Left colon (tissue), 2 donors: ENCODE measurements around the gene CLEC2B. TPM values are rescaled to one million over a fixed set of nuclear protein-coding genes. Genes with fewer than 3 reads are reported as not detected.
"Not testable (repeated sequence)": the region's sequence is repeated elsewhere in the genome, so short reads cannot be mapped to it uniquely, and the experiment has no call there.

Experiments used
- ATAC-seq: fragments of 200-7000 bp; cut with Tn5 transposase; one replicate; pipeline ENCODE4 v1.9.1; 2020; ENCODE audit warnings: mild to moderate bottlenecking, moderate library complexity
- DNase-seq, 2 donors: peaks; one replicate each; pipeline ENCODE4 v3.0.0-alpha.2; 2020
- intact Hi-C, 2 donors: fragments of 100-400 bp; cut with DNase I in 1 of 2; cut with micrococcal nuclease in 1 of 2; formaldehyde crosslinking; loops; one replicate each; pipeline versions ENCODE4 v1.11.2 to v1.14.0; 2022; cut with DNase I, micrococcal nuclease
- long read RNA-seq: library from polyadenylated mRNA; unstranded; transcript quantifications from one replicate; pipeline ENCODE4 v2.0.0, GENCODE V29; 2021
- total RNA-seq, 2 donors: library from RNA; stranded (reverse); fragmentation: NEBNext Ultra II Directional; extraction: Animal tissue kit (Norgen Biotek cat#: 25700); gene quantifications; one replicate each; pipeline ENCODE4 v1.2.1, GENCODE V29; 2021
- donor health status: DM: no; HTN: no; CAD: no.
- donor health status: DM: yes; HTN: yes; CAD: no.

Gene CLEC2B
- total RNA-seq = 1 to 10 TPM; 1.6 to 4.8 TPM
- long read RNA-seq, partial matches to known transcripts = 0 of 1 reads
- long read RNA-seq, other reads (novel, unspliced or antisense) = 0 of 1 reads

- peak; percentile 80 for ATAC-seq
- no peak for DNase-seq
- intact Hi-C loops = no loop called here
These were observed at the start of gene CLEC2B for GRCh38 chr12:9869307-9870161. Gene CLEC2B (minus strand): TSS chr12:9869354.

- DNase-seq = no peak
- ATAC-seq = no peak
- intact Hi-C loops = no loop called here
These were observed 42.6 kb upstream of the CLEC2B start for GRCh38 chr12:9911708-9912107.

GRCh38 chr12:9910716-9911421 is 41.7 kb upstream of the CLEC2B start:
- intact Hi-C loops = no loop called here
- ATAC-seq = no peak
- no peak for DNase-seq

GRCh38 chr12:9909724-9910123 is 40.6 kb upstream of the CLEC2B start:
- intact Hi-C loops = no loop called here
- ATAC-seq (no peak), DNase-seq (no peak)

GRCh38 chr12:9908350-9908749 is 39.2 kb upstream of the CLEC2B start:
- no peak for ATAC-seq
- no peak for DNase-seq
- intact Hi-C loops = no loop called here

- intact Hi-C loops = no loop called here
- DNase-seq = no peak
- no peak for ATAC-seq
These were observed 38.6 kb upstream of the CLEC2B start for GRCh38 chr12:9907769-9908168.

- ATAC-seq = no peak
- intact Hi-C loops = no loop called here
- no peak for DNase-seq
These were observed 37.7 kb upstream of the CLEC2B start for GRCh38 chr12:9906873-9907272.

- DNase-seq = no peak
- ATAC-seq = no peak
- intact Hi-C loops = no loop called here
These were observed 33.5 kb upstream of the CLEC2B start for GRCh38 chr12:9902539-9903228.

GRCh38 chr12:9900930-9901329 is 31.8 kb upstream of the CLEC2B start:
- ATAC-seq (no peak), DNase-seq (no peak)
- intact Hi-C loops = no loop called here

- intact Hi-C loops = no loop called here
- no peak for DNase-seq
- no peak for ATAC-seq
These were observed 30.1 kb upstream of the CLEC2B start for GRCh38 chr12:9899209-9899608.

GRCh38 chr12:9897535-9897934 is 28.4 kb upstream of the CLEC2B start:
- ATAC-seq (no peak), DNase-seq (no peak)
- intact Hi-C loops = no loop called here

- ATAC-seq (no peak), DNase-seq (no peak)
- intact Hi-C loops = no loop called here
These were observed 26.2 kb upstream of the CLEC2B start for GRCh38 chr12:9895215-9895971.

- DNase-seq = no peak
- intact Hi-C loops = no loop called here
- no peak for ATAC-seq
These were observed 19.6 kb upstream of the CLEC2B start for GRCh38 chr12:9888665-9889273.

GRCh38 chr12:9883175-9883574 is 14.0 kb upstream of the CLEC2B start:
- intact Hi-C loops = no loop called here
- DNase-seq = no peak
- ATAC-seq = no peak

GRCh38 chr12:9881988-9882387 is 12.8 kb upstream of the CLEC2B start:
- no peak for DNase-seq
- intact Hi-C loops = no loop called here
- no peak for ATAC-seq

GRCh38 chr12:9881246-9881645 is 12.1 kb upstream of the CLEC2B start, which contains the start of gene KLRF2:
Gene KLRF2 (plus strand): TSS chr12:9881489. CDS start chr12:9881596, 107 bp downstream.
- ATAC-seq (no peak), DNase-seq (no peak)
- intact Hi-C loops = no loop called here

GRCh38 chr12:9880532-9881078 is 11.5 kb upstream of the CLEC2B start:
- DNase-seq (no peak), ATAC-seq (no peak)
- intact Hi-C loops = no loop called here

- intact Hi-C loops = not testable (repeated sequence)
These were observed 7.0 kb upstream of the CLEC2B start for GRCh38 chr12:9876120-9876519.

More at GRCh38 chr12:9876120-9876519, 7.0 kb upstream of the CLEC2B start:
- DNase-seq, ATAC-seq: not testable (repeated sequence)
